Neural cell (in vitro differentiated cells): ENCODE measurements around the gene CTNNA2.

Experiments used
- EP300 ChIP-seq: fragments of 450-650 bp; conservative IDR thresholded peaks from 2 replicates; pipeline ENCODE4 v1.6.1; 2014; ENCODE audit warnings: antibody characterized with exemption, mild to moderate bottlenecking, moderate library complexity; ENCODE audit not compliant: poor library complexity, severe bottlenecking
- MXI1 ChIP-seq: fragments of 450-650 bp; conservative IDR thresholded peaks from 2 replicates; pipeline ENCODE4 v1.6.1; 2014; ENCODE audit warnings: antibody characterized with exemption, mild to moderate bottlenecking; ENCODE audit not compliant: poor library complexity, severe bottlenecking
- POLR2AphosphoS5 ChIP-seq: IDR thresholded peaks from 2 replicates; pipeline ENCODE4 v1.6.1; 2012
- RAD21 ChIP-seq: fragments of 450-650 bp; conservative IDR thresholded peaks from 2 replicates; pipeline ENCODE4 v1.6.1; 2014; ENCODE audit warnings: antibody characterized with exemption, mild to moderate bottlenecking, moderate library complexity
- TAF1 ChIP-seq: IDR thresholded peaks from 2 replicates; pipeline ENCODE4 v1.6.1; 2012; ENCODE audit warnings: low read depth
- TF ChIP-seq, protein P1 (sequence below): fragments of 450-650 bp; IDR thresholded peaks from 2 replicates; pipeline ENCODE4 v1.5.1; 2014; ENCODE audit warnings: antibody characterized with exemption, mild to moderate bottlenecking, moderate library complexity; ENCODE audit not compliant: poor library complexity, severe bottlenecking

DNA sequence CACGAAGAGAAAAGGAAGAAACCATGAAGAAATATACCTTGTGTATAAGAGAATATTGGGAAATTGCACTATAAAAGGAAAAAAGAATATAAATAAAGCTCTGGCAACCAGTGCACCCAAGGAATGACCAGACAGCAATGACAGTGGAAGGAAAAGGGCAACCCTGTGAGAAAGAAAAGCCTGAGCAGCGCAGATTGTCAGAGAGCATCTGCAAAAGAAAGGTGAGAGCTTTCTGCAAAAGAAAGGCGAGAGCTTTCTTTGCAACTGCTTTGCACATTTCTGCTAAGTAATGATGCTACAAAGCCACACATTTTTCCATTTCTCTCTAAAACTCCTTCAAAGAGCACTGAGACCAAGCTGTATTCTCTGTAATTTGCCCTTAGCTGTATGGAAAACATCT, 83.6 kb downstream of the CTNNA2 start:
- TF ChIP-seq TAF1 (no peak), POLR2AphosphoS5 (no peak), RAD21 (no peak), EP300 (no peak), MXI1 (no peak)
- TF ChIP-seq, protein P1, sequence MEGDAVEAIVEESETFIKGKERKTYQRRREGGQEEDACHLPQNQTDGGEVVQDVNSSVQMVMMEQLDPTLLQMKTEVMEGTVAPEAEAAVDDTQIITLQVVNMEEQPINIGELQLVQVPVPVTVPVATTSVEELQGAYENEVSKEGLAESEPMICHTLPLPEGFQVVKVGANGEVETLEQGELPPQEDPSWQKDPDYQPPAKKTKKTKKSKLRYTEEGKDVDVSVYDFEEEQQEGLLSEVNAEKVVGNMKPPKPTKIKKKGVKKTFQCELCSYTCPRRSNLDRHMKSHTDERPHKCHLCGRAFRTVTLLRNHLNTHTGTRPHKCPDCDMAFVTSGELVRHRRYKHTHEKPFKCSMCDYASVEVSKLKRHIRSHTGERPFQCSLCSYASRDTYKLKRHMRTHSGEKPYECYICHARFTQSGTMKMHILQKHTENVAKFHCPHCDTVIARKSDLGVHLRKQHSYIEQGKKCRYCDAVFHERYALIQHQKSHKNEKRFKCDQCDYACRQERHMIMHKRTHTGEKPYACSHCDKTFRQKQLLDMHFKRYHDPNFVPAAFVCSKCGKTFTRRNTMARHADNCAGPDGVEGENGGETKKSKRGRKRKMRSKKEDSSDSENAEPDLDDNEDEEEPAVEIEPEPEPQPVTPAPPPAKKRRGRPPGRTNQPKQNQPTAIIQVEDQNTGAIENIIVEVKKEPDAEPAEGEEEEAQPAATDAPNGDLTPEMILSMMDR: no peak
